Measurements from ENCODE around the gene BRD4.

The BRD4 gene

DNA sequence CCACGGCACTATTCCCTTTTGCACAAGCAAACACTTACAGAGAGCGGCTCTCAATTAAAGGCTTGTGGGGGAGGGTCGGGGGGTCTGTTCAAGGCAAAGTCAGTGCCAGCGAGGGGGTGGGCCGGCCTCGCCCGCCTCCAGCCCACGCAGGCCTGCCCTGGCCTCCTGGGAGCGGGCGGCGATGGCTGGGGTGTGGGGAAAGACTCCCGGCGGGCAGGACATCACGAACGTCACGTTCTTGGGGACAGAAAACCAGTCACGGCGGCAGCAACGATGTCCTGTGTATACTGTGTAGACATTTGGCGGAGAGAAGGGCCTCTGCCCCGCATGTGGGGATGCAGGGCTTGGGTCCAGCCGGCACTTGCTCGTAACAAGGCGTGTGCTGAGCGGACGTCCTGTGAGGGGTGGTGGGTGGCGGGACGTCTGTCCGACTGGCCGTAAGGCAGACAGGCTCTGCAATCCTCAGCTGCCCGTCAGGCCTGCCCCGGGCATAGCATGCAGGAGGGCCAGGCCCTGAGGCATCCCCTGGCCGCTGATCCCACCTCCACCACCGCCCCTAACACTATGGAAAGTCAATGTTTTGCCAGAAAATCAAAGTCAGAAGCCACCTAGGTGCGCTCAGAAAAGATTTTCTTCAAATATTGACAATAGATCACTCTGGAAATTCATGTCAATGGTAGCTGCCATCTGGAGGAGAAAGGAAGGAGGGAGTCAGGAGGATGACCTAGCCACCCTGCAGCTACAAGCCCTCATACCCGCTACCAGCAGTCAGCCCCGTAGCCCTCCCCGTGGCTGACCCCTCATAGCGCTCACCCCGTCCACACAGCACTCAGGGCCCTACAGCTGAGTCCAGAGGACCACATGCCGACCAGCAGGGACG lies 94.3 kb downstream of the BRD4 start:
- no peak overlapping the region for H3K27ac ChIP-seq
- peaks cover 6% of the 10 kb centered on the region for H3K9me3 ChIP-seq
- peaks cover 10% of the 10 kb centered on the region for H3K27me3 ChIP-seq
- H3K36me3 ChIP-seq: peaks cover 84% of the 10 kb centered on the region
- no peak for TF ChIP-seq Cebpa-rat (IDR thresholded peaks at IDR 0.05)
- no peak overlapping the region for H3K4me2 ChIP-seq
- peaks cover 89% of the 10 kb centered on the region for H4K20me1 ChIP-seq
- no peak overlapping the region for H3K9ac ChIP-seq
- no peak overlapping the region for H3K4me3 ChIP-seq
- peaks cover 35% of the 10 kb centered on the region for H3K4me1 ChIP-seq

- peaks cover 42% of the 10 kb centered on the region for H3K4me1 ChIP-seq
- H3K4me3 ChIP-seq: no peak overlapping the region
- H3K9me3 ChIP-seq: peaks cover 14% of the 10 kb centered on the region
- H4K20me1 ChIP-seq: peaks cover 86% of the 10 kb centered on the region
- no peak overlapping the region for H3K27ac ChIP-seq
- H3K36me3 ChIP-seq: peaks cover 75% of the 10 kb centered on the region
- no peak overlapping the region for H3K9ac ChIP-seq
- peaks cover 21% of the 10 kb centered on the region for H3K27me3 ChIP-seq
- H3K4me2 ChIP-seq: no peak overlapping the region
- no peak for TF ChIP-seq Cebpa-rat (IDR thresholded peaks at IDR 0.05)
Observed at GRCh38 chr19:15236886-15237285, 95.5 kb downstream of the BRD4 start.

- H3K4me1 ChIP-seq: peaks cover 49% of the 10 kb centered on the region
- H3K36me3 ChIP-seq: peaks cover 64% of the 10 kb centered on the region
- no peak overlapping the region; the same call in 1 of the 2 replicates for H3K27ac ChIP-seq
Observed at GRCh38 chr19:15235781-15236180, 96.6 kb downstream of the BRD4 start.

DNA sequence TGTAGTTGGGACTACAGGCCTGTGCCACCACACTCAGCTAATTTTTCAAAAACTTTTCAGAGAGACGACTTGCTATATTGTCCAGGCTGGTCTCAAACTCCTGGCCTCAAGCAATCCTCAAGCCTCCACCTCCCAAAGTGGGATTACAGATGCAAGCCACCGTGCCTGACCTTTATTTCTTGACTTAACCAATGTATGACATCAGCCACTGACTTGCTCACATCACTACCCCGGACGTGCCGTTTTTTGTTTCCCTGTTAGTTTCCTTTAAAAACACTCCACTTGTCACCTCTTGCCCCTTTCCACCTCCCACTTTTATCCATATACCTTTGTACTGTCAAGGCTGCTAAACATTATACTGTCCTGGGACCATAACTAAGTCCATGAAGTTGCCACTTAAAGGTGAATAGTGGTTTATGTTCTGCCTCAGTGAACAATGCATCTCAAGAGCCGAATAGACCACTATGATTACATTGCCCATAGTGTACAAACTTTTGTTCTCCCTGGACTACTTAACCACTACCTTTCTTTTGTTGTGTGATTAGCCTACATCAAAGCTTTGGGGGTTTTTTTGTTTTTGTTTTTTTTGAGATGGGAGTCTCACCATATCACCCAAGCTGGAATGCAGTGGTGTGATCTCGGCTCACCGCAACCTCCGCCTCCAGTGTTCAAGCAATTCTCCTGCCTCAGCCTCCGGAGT lies 97.8 kb downstream of the BRD4 start:
- Histone ChIP-seq H3K4me2 (peak overlapping the region; percentile 53), H3K9me3 (peaks cover 14% of the 10 kb centered on the region), H3K4me1 (peaks cover 49% of the 10 kb centered on the region), H3K4me3 (no peak overlapping the region), H4K20me1 (peaks cover 75% of the 10 kb centered on the region), H3K27me3 (peaks cover 41% of the 10 kb centered on the region), H3K36me3 (peaks cover 52% of the 10 kb centered on the region), H3K27ac (no peak overlapping the region), H3K9ac (no peak overlapping the region)
- TF ChIP-seq Cebpa-rat (IDR thresholded peaks at IDR 0.05): no peak

More at GRCh38 chr19:15235781-15236180, 96.6 kb downstream of the BRD4 start:
- Histone ChIP-seq H3K27me3 (peaks cover 32% of the 10 kb centered on the region), H3K9me3 (peaks cover 14% of the 10 kb centered on the region), H4K20me1 (peaks cover 86% of the 10 kb centered on the region), H3K4me3 (no peak overlapping the region), H3K9ac (no peak overlapping the region), H3K4me2 (peak overlapping the region; percentile 53)
- no peak for TF ChIP-seq Cebpa-rat (IDR thresholded peaks at IDR 0.05)

GRCh38 chr19:15231271-15231670 lies 101.1 kb downstream of the BRD4 start:
- Histone ChIP-seq H3K9ac (no peak overlapping the region), H3K4me1 (peaks cover 44% of the 10 kb centered on the region), H3K9me3 (peaks cover 14% of the 10 kb centered on the region), H3K27me3 (peaks cover 41% of the 10 kb centered on the region), H4K20me1 (peaks cover 47% of the 10 kb centered on the region), H3K4me3 (no peak overlapping the region), H3K27ac (no peak overlapping the region), H3K4me2 (0 out of 2 replicates have a peak overlapping the region, but pooled peaks have one; percentile 55), H3K36me3 (peaks cover 21% of the 10 kb centered on the region)
- TF ChIP-seq Cebpa-rat (IDR thresholded peaks at IDR 0.05): no peak

DNA sequence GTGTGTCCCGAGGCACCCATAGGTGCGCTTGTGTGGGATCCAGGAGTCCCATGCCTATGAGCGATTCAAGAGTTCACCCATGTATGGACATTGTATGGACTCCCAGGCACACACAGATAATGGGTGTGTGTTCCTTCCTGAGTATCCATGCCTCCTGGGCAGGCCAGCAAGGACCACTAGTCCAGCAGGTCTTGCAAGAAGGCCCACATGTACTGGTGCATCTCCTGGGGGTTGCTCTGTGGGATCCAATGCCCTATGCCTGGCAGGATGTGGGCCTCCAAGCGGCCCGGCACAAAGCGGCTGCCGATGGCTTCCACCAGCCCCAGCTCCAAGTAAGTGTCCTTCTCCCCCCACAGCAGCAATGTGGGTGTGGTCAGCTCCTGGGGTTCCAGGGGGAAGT lies 105.1 kb downstream of the BRD4 start:
- peaks cover 30% of the 10 kb centered on the region for H3K4me1 ChIP-seq
- H3K9ac ChIP-seq: no peak overlapping the region
- no peak overlapping the region for H3K4me2 ChIP-seq
- no peak overlapping the region for H3K27ac ChIP-seq
- H4K20me1 ChIP-seq: peaks cover 16% of the 10 kb centered on the region
- TF ChIP-seq Cebpa-rat (IDR thresholded peaks at IDR 0.05): no peak
- H3K4me3 ChIP-seq: no peak overlapping the region
- no peaks in the 10 kb centered on the region for H3K36me3 ChIP-seq
- H3K9me3 ChIP-seq: 0 out of 2 replicates have a peak, but pooled peaks cover 2% of the 10 kb centered on the region
- H3K27me3 ChIP-seq: peaks cover 23% of the 10 kb centered on the region

- H3K4me2 ChIP-seq: no peak overlapping the region
- H3K4me3 ChIP-seq: no peak overlapping the region
- H3K9me3 ChIP-seq: no peaks in the 10 kb centered on the region
- H3K27me3 ChIP-seq: peaks cover 8% of the 10 kb centered on the region
- H3K4me1 ChIP-seq: peaks cover 19% of the 10 kb centered on the region
- H3K36me3 ChIP-seq: no peaks in the 10 kb centered on the region
- no peak overlapping the region for H3K27ac ChIP-seq
- TF ChIP-seq Cebpa-rat (IDR thresholded peaks at IDR 0.05): no peak
- H3K9ac ChIP-seq: no peak overlapping the region
- 0 out of 2 replicates have a peak, but pooled peaks cover under 1% of the 10 kb centered on the region for H4K20me1 ChIP-seq
Observed at GRCh38 chr19:15225760-15226159, 106.6 kb downstream of the BRD4 start.

GRCh38 chr19:15223649-15224361 lies 108.5 kb downstream of the BRD4 start:
- Histone ChIP-seq H3K4me3 (peak overlapping the region; percentile 72), H3K36me3 (no peaks in the 10 kb centered on the region), H3K27ac (no peak overlapping the region), H3K9me3 (no peaks in the 10 kb centered on the region), H3K27me3 (no peaks in the 10 kb centered on the region), H3K4me1 (peaks cover 19% of the 10 kb centered on the region), H3K4me2 (peak overlapping the region; percentile 99), H4K20me1 (no peaks in the 10 kb centered on the region), H3K9ac (peak overlapping the region; percentile 68; the same call in 1 of the 2 replicates)
- TF ChIP-seq Cebpa-rat (IDR thresholded peaks at IDR 0.05): no peak
